Large intestine (tissue), 3 donors: ENCODE results near the gene FNDC10. TPM values are rescaled to one million over a fixed set of nuclear protein-coding genes. Genes with fewer than 3 reads are reported as not detected.
A peak's percentile ranks its signal among the peaks of the same experiment; 100 is the strongest.

Source experiments
- DNase-seq, 2 donors: peaks; one replicate each; pipeline versions ENCODE4 v3.0.0 to v3.0.0-alpha.2; 2013
- H3K27ac ChIP-seq: one replicate; pipeline ENCODE4 v1.5.1; 2013; ENCODE audit warnings: low read length
- H3K27me3 ChIP-seq: 2 replicates; pipeline ENCODE4 v1.6.1; 2013; ENCODE audit warnings: low read length; ENCODE audit not compliant: control insufficient read depth, insufficient read depth
- H3K36me3 ChIP-seq: 2 replicates; pipeline ENCODE4 v1.6.1; 2013; ENCODE audit warnings: low read length; ENCODE audit not compliant: control insufficient read depth, insufficient read depth
- H3K4me1 ChIP-seq: one replicate; pipeline ENCODE4 v1.6.1; 2013; ENCODE audit warnings: low read length; ENCODE audit not compliant: control insufficient read depth, insufficient read depth
- H3K4me3 ChIP-seq: one replicate; pipeline ENCODE4 v1.5.1; 2013; ENCODE audit warnings: low read length
- H3K9me3 ChIP-seq: one replicate; pipeline ENCODE4 v1.6.1; 2013; ENCODE audit warnings: mild to moderate bottlenecking, low read depth, low read length, moderate library complexity; ENCODE audit not compliant: control insufficient read depth
- WGBS: methylation state at CpG from one replicate; pipeline ENCODE4 v1.1.5; 2013; ENCODE audit warnings: low lambda C conversion rate; ENCODE audit not compliant: insufficient coverage; 5-methylcytosine and 5-hydroxymethylcytosine counted together
- polyA plus RNA-seq: library from polyadenylated mRNA; unstranded; fragments of 120-200 nt; gene quantifications from one replicate; pipeline ENCODE4 v1.2.1, GENCODE V29; 2013

FNDC10 gene
- polyA plus RNA-seq, 1 donor: 2.4 TPM

DNA sequence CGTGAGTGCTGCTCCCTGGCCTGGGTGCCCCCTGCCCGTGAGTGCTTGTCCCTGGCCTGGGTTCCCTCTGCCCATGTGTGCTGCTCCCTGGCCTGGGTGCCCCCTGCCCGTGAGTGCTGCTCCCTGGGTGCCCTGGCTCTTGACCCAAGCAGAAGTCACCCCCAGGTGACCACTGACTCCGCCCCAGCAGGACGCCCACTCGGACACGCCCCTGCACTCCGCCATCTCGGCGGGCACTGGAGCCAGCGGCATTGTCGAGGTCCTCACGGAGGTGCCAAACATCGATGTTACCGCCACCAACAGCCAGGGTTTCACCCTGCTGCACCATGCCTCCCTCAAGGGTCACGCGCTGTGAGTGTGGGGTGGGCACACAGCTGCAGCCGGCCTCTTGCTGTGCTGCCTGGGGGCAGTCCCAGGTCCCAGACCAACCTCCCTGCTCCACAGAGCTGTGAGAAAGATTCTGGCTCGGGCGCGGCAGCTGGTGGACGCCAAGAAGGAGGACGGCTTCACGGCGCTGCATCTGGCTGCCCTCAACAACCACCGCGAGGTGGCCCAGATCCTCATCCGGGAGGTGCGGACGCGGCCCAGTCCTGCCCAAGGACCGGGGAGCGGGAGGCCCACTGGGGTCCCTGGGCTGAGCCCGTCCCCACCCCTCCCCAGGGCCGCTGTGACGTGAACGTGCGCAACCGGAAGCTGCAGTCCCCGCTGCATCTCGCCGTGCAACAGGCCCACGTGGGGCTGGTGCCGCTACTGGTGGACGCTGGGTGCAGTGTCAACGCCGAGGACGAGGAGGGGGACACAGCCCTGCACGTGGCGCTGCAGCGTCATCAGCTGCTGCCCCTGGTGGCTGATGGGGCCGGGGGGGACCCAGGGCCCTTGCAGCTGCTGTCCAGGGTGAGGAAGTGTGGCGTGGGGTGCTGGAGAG, 28.2 kb upstream of the FNDC10 start:
- WGBS: no CpG with 5 or more reads among the region's 53 CpGs
- peaks cover 17% of the 10 kb centered on the region for H3K27me3 ChIP-seq
- H3K27ac ChIP-seq: no peak overlapping the region
- peaks cover 2% of the 10 kb centered on the region for H3K4me1 ChIP-seq
- no peak for DNase-seq
- H3K36me3 ChIP-seq: peaks cover 19% of the 10 kb centered on the region
- no peak overlapping the region for H3K4me3 ChIP-seq
- H3K9me3 ChIP-seq: peaks cover 5% of the 10 kb centered on the region

GRCh38 chr1:1627261-1627828, 27.4 kb upstream of the FNDC10 start:
- Histone ChIP-seq H3K27ac (no peak overlapping the region), H3K27me3 (peaks cover 17% of the 10 kb centered on the region), H3K4me3 (no peak overlapping the region), H3K9me3 (peaks cover 5% of the 10 kb centered on the region), H3K36me3 (peaks cover 19% of the 10 kb centered on the region), H3K4me1 (peaks cover 2% of the 10 kb centered on the region)
- WGBS: no CpG with 5 or more reads among the region's 37 CpGs
- DNase-seq: peak in 1 of 2 donors; percentile 55

- no peak for DNase-seq
- Histone ChIP-seq H3K36me3 (peaks cover 19% of the 10 kb centered on the region), H3K4me1 (peaks cover 2% of the 10 kb centered on the region), H3K27ac (no peak overlapping the region), H3K4me3 (no peak overlapping the region), H3K27me3 (peaks cover 11% of the 10 kb centered on the region), H3K9me3 (peaks cover 5% of the 10 kb centered on the region)
- WGBS: no CpG with 5 or more reads among the region's 48 CpGs
Measured at GRCh38 chr1:1626207-1627141, 26.5 kb upstream of the FNDC10 start.

DNA sequence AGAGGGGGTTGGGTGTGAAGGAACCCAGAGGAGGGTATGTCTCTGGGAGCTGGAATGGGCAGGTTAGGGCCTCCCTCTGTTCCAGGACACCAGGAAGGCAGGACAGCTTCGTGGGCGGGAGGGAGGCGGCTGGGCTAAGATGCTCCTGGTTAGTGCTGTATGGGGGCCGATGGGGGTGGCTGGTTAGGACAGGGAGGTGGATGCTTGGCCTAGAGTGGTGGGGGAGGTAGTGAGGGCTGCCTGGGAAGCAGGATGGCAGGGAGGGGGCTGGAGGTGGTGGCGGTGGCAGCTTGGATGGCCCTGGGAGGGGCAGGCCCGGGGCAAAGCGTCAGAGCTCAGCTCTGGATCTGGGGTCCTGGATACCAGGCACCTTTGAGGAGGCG, 25.9 kb upstream of the FNDC10 start:
- Histone ChIP-seq H3K27me3 (peaks cover 5% of the 10 kb centered on the region), H3K9me3 (no peaks in the 10 kb centered on the region), H3K36me3 (peaks cover 19% of the 10 kb centered on the region), H3K4me1 (peaks cover 2% of the 10 kb centered on the region), H3K4me3 (no peak overlapping the region), H3K27ac (no peak overlapping the region)
- no CpG with 5 or more reads among the region's 8 CpGs for WGBS
- DNase-seq: no peak

- no peak for DNase-seq
- no peak overlapping the region for H3K4me3 ChIP-seq
- H3K9me3 ChIP-seq: no peaks in the 10 kb centered on the region
- H3K27ac ChIP-seq: no peak overlapping the region
- no CpG with 5 or more reads among the region's 28 CpGs for WGBS
- peaks cover 2% of the 10 kb centered on the region for H3K4me1 ChIP-seq
- peaks cover 19% of the 10 kb centered on the region for H3K36me3 ChIP-seq
- peaks cover under 1% of the 10 kb centered on the region for H3K27me3 ChIP-seq
Measured at GRCh38 chr1:1625404-1625775, 25.5 kb upstream of the FNDC10 start.

- H3K4me1 ChIP-seq: peaks cover 2% of the 10 kb centered on the region
- no peak overlapping the region for H3K27ac ChIP-seq
- WGBS: no CpG with 5 or more reads among the region's 38 CpGs
- no peak for DNase-seq
- no peaks in the 10 kb centered on the region for H3K27me3 ChIP-seq
- H3K36me3 ChIP-seq: peaks cover 19% of the 10 kb centered on the region
- no peaks in the 10 kb centered on the region for H3K9me3 ChIP-seq
- H3K4me3 ChIP-seq: no peak overlapping the region
Measured at GRCh38 chr1:1624443-1625403, 24.8 kb upstream of the FNDC10 start.

- DNase-seq: no peak
- Histone ChIP-seq H3K4me3 (no peak overlapping the region), H3K27me3 (no peaks in the 10 kb centered on the region), H3K9me3 (no peaks in the 10 kb centered on the region), H3K27ac (no peak overlapping the region), H3K36me3 (peaks cover 21% of the 10 kb centered on the region), H3K4me1 (peaks cover 2% of the 10 kb centered on the region)
- no CpG with 5 or more reads among the region's 51 CpGs for WGBS
Measured at GRCh38 chr1:1623631-1624442, 23.9 kb upstream of the FNDC10 start.

- no peak for DNase-seq
Measured at GRCh38 chr1:1623181-1623630, 23.3 kb upstream of the FNDC10 start.

GRCh38 chr1:1622788-1623094, 22.8 kb upstream of the FNDC10 start:
- Histone ChIP-seq H3K27me3 (no peaks in the 10 kb centered on the region), H3K4me3 (no peak overlapping the region), H3K4me1 (peaks cover 2% of the 10 kb centered on the region), H3K36me3 (peaks cover 27% of the 10 kb centered on the region), H3K9me3 (no peaks in the 10 kb centered on the region), H3K27ac (no peak overlapping the region)
- WGBS: no CpG with 5 or more reads among the region's 17 CpGs
- DNase-seq: no peak

More at GRCh38 chr1:1623181-1623630, 23.3 kb upstream of the FNDC10 start:
- H3K4me1 ChIP-seq: peaks cover 2% of the 10 kb centered on the region
- H3K36me3 ChIP-seq: peaks cover 26% of the 10 kb centered on the region
- H3K27ac ChIP-seq: no peak overlapping the region
- H3K9me3 ChIP-seq: no peaks in the 10 kb centered on the region
- H3K4me3 ChIP-seq: no peak overlapping the region
- no CpG with 5 or more reads among the region's 33 CpGs for WGBS
- H3K27me3 ChIP-seq: no peaks in the 10 kb centered on the region
